ENCODE data around the gene SPACA9. TPM values are rescaled to one million over a fixed set of nuclear protein-coding genes. Genes with fewer than 3 reads are reported as not detected.

Gene SPACA9
- total and polyA plus RNA-seq, 10 of the 15 experiments (the other 5 are each of a cell fraction or from before 2014, with no cell fraction given), result 0.68 to 2.9 (median 1.0) TPM

- no peaks in the 10 kb centered on the region for H3K4me1 ChIP-seq (ENCODE audit: control insufficient read depth, insufficient read depth, low read length)
- in situ Hi-C loops (cut with MboI) (no loop called here), intact Hi-C loops (cut with micrococcal nuclease; ENCODE audit: unreplicated experiment) (no loop called here)
- CTCF ChIA-PET, result interaction anchor here (0.6 to 3.5 kb wide), 2 partner anchors 55 to 184 kb away, joined by 3 to 16 read pairs; partner anchors contain the start of gene GTF3C5
- POLR2A ChIA-PET, result no interaction called here
- no peak overlapping the region for H3K27ac ChIP-seq (ENCODE audit: control insufficient read depth, insufficient read depth)
- DNase-seq (ENCODE audit: low read depth, low spot score) (no peak), FAIRE-seq (no peak), ATAC-seq (no peak)
- SMC1A ChIA-PET (ENCODE audit: uncharacterized antibody, unreplicated experiment), result interaction anchor here (1.4 kb wide), 1 partner anchor 54 kb away, joined by 3 read pairs; no protein-coding TSS in a partner anchor
- WGBS (ENCODE audit: insufficient coverage, insufficient replicate concordance, low lambda C conversion rate, missing lambda C conversion rate), result 76% methylated on average over 15 of the region's 15 CpGs
- RAD21 ChIA-PET (ENCODE audit: unreplicated experiment), result no interaction called here
- no peak overlapping the region for H3K4me2 ChIP-seq (ENCODE audit: control insufficient read depth, insufficient read depth)
- H3K9me3 ChIP-seq (replicated peaks; ENCODE audit: control insufficient read depth, insufficient read depth, low read length), result no peaks in the 10 kb centered on the region
- TF ChIP-seq BCLAF1 (IDR thresholded peaks at IDR 0.05), result no peak
- TF ChIP-seq RFX5 (IDR thresholded peaks at IDR 0.05; ENCODE audit: low read depth, low read length), result no peak
- TF ChIP-seq E2F4 (IDR thresholded peaks at IDR 0.05; ENCODE audit: low read depth, low read length), result no peak
- no peak for TF ChIP-seq YY1 (IDR thresholded peaks at IDR 0.05; ENCODE audit: low read depth, low read length)
- TF ChIP-seq ZBTB11 (CRISPR knock-in tag; IDR thresholded peaks at IDR 0.05), result no peak
- no peaks in the 10 kb centered on the region for H4K20me1 ChIP-seq (ENCODE audit: control insufficient read depth, insufficient read depth)
- no peaks in the 10 kb centered on the region for H3K27me3 ChIP-seq (replicated peaks in 1 of 2; ENCODE audit: control insufficient read depth in 2 of 2, insufficient read depth in 2 of 2, low read length in 1 of 2)
- H3K79me2 ChIP-seq (ENCODE audit: control insufficient read depth, insufficient read depth, low read length), result no peaks in the 10 kb centered on the region
- BruUV-seq (replicated peaks), result no TSS peak
- no peaks in the 10 kb centered on the region for H3K36me3 ChIP-seq (ENCODE audit: control insufficient read depth in 2 of 2, insufficient read depth in 2 of 2, low read length in 1 of 2)
- no peak overlapping the region for H3K4me3 ChIP-seq
- H2AFZ ChIP-seq (ENCODE audit: control insufficient read depth, low read depth, low read length), result no peak overlapping the region
- no peak overlapping the region for H3K9ac ChIP-seq (ENCODE audit: control insufficient read depth, insufficient read depth, low read length)
Measured at GRCh38 chr9:132846918-132847515, 31.7 kb upstream of the SPACA9 start.

Measured in GM12878 (cell line).